ENCODE measurements around the gene TMEM235. TPM values are rescaled to one million over a fixed set of nuclear protein-coding genes. Genes with fewer than 3 reads are reported as not detected.

Gene TMEM235
- total RNA-seq, 2 donors from 2014 or later, result 0.33 TPM; not detected in 1

GRCh38 chr17:78235885-78236284, 4.5 kb downstream of the TMEM235 start:
- Mint-ChIP-seq H3K27me3 (ENCODE audit: insufficient read depth) (peaks cover 22% of the 10 kb centered on the region), H3K27ac (no peak overlapping the region), H3K36me3 (ENCODE audit: low read depth) (no peaks in the 10 kb centered on the region), H3K9me3 (no peaks in the 10 kb centered on the region), H3K4me3 (no peak overlapping the region), H3K4me1 (peaks cover under 1% of the 10 kb centered on the region)
- WGBS, 2 experiments (ENCODE audit: insufficient coverage in 1 of 2, insufficient read length in 1 of 2), result 80% methylated on average over 1 to 8 of the region's 8 CpGs
- no peaks in the 10 kb centered on the region for H3K4me1 ChIP-seq (ENCODE audit: control insufficient read depth, insufficient read depth, low read length)
- H3K9ac ChIP-seq (ENCODE audit: extremely low read depth, low read length, poor library complexity, severe bottlenecking), result no peak overlapping the region
- H3K4me3 ChIP-seq (ENCODE audit: low read length), result no peak overlapping the region
- no peaks in the 10 kb centered on the region for H3K9me3 ChIP-seq (ENCODE audit: control insufficient read depth, low read length)
- no peaks in the 10 kb centered on the region for H3K36me3 ChIP-seq (ENCODE audit: control insufficient read depth, insufficient read depth, low read length)
- no peak overlapping the region for H3K27ac ChIP-seq (ENCODE audit: low read depth, low read length)
- no peak for TF ChIP-seq CTCF (conservative IDR thresholded peaks at IDR 0.05)
- peaks cover 20% of the 10 kb centered on the region for H3K27me3 ChIP-seq (ENCODE audit: control insufficient read depth, insufficient read depth, low read length, poor library complexity, severe bottlenecking)
- DNase-seq, result peak; percentile 46

- Histone ChIP-seq H3K36me3 (ENCODE audit: control insufficient read depth, insufficient read depth, low read length) (no peaks in the 10 kb centered on the region), H3K27ac (ENCODE audit: low read depth, low read length) (peak overlapping the region; percentile 64), H3K4me1 (ENCODE audit: control insufficient read depth, insufficient read depth, low read length) (no peaks in the 10 kb centered on the region), H3K9me3 (ENCODE audit: control insufficient read depth, low read length) (no peaks in the 10 kb centered on the region), H3K4me3 (ENCODE audit: low read length) (no peak overlapping the region), H3K9ac (ENCODE audit: extremely low read depth, low read length, poor library complexity, severe bottlenecking) (no peak overlapping the region), H3K27me3 (ENCODE audit: control insufficient read depth, insufficient read depth, low read length, poor library complexity, severe bottlenecking) (peaks cover 13% of the 10 kb centered on the region)
- TF ChIP-seq CTCF (conservative IDR thresholded peaks at IDR 0.05), result no peak
- Mint-ChIP-seq H3K9me3 (no peaks in the 10 kb centered on the region), H3K4me1 (no peaks in the 10 kb centered on the region), H3K27ac (no peak overlapping the region), H3K27me3 (ENCODE audit: insufficient read depth) (peaks cover 16% of the 10 kb centered on the region), H3K36me3 (ENCODE audit: low read depth) (no peaks in the 10 kb centered on the region), H3K4me3 (no peak overlapping the region)
- peak; percentile 52 for DNase-seq
- WGBS, 2 experiments (ENCODE audit: insufficient coverage in 1 of 2, insufficient read length in 1 of 2), result 92 to 93% methylated on average over 17 to 20 of the region's 20 CpGs
Measured at GRCh38 chr17:78236362-78237127, 5.1 kb downstream of the TMEM235 start.

- Histone ChIP-seq H3K36me3 (ENCODE audit: control insufficient read depth, insufficient read depth, low read length) (no peaks in the 10 kb centered on the region), H3K4me1 (ENCODE audit: control insufficient read depth, insufficient read depth, low read length) (no peaks in the 10 kb centered on the region), H3K9me3 (ENCODE audit: control insufficient read depth, low read length) (no peaks in the 10 kb centered on the region), H3K9ac (ENCODE audit: extremely low read depth, low read length, poor library complexity, severe bottlenecking) (no peak overlapping the region), H3K27ac (ENCODE audit: low read depth, low read length) (peak overlapping the region; percentile 71), H3K27me3 (ENCODE audit: control insufficient read depth, insufficient read depth, low read length, poor library complexity, severe bottlenecking) (peaks cover 6% of the 10 kb centered on the region), H3K4me3 (ENCODE audit: low read length) (no peak overlapping the region)
- peak; percentile 45 for DNase-seq
- Mint-ChIP-seq H3K36me3 (ENCODE audit: low read depth) (no peaks in the 10 kb centered on the region), H3K27me3 (ENCODE audit: insufficient read depth) (peaks cover 8% of the 10 kb centered on the region), H3K4me1 (no peaks in the 10 kb centered on the region), H3K4me3 (no peak overlapping the region), H3K9me3 (no peaks in the 10 kb centered on the region), H3K27ac (no peak overlapping the region)
- TF ChIP-seq CTCF (conservative IDR thresholded peaks at IDR 0.05), result no peak
- 88 to 96% methylated on average over 6 to 11 of the region's 11 CpGs for WGBS, 2 experiments (ENCODE audit: insufficient coverage in 1 of 2, insufficient read length in 1 of 2)
Measured at GRCh38 chr17:78237401-78238012, 6.1 kb downstream of the TMEM235 start.

Measured in endodermal cell (in vitro differentiated cells).